B cell (primary cell): ENCODE measurements around the gene PTPRU. TPM values are rescaled to one million over a fixed set of nuclear protein-coding genes. Genes with fewer than 3 reads are reported as not detected.

Source experiments
- ATAC-seq: fragments of 200-7000 bp; cut with Tn5 transposase; one replicate; pipeline ENCODE4 v1.10.0; 2021; ENCODE audit warnings: low read depth, mild to moderate bottlenecking, moderate number of reproducible peaks, moderate library complexity
- CTCF ChIA-PET: fragments of 350-600 bp; sonication (Branson Sonifier 250); formaldehyde crosslinking; loops from one replicate; lab custom pipeline; 2021; ENCODE audit warnings: antibody characterized with exemption, inconsistent platforms; lab: Charles Lee
- POLR2A ChIA-PET: fragments of 350-600 bp; sonication (Branson Sonifier 250); formaldehyde crosslinking; loops from one replicate; lab custom pipeline; 2021; ENCODE audit warnings: antibody characterized with exemption; lab: Charles Lee
- DNase-seq: peaks from one replicate; pipeline ENCODE4 v3.0.0; 2013
- H2AFZ ChIP-seq: 2 replicates; pipeline ENCODE4 v1.6.1; 2012; ENCODE audit warnings: mild to moderate bottlenecking, low read depth, low read length; ENCODE audit not compliant: insufficient read depth, poor library complexity, severe bottlenecking
- H3K27ac ChIP-seq, 2 donors: 1 replicate in 1 of 2; 2 replicates in 1 of 2; pipeline ENCODE4 v1.5.1; 2012 to 2013; ENCODE audit warnings: low read length in 2 of 2, mild to moderate bottlenecking in 2 of 2, moderate library complexity in 1 of 2
- H3K27me3 ChIP-seq, 4 experiments: fragments of 200-600 bp in 1 of 4; sonication (generic) in 1 of 4; replicated peaks in 1 of 4; 1 replicate in 2 of 4; 2 replicates in 2 of 4; pipeline versions ENCODE4 v1.6.1 to v1.7.0; 2013 to 2016; ENCODE audit warnings: low read length in 3 of 4, mild to moderate bottlenecking in 2 of 4, mixed read lengths in 1 of 4, moderate library complexity in 1 of 4; ENCODE audit not compliant: insufficient read depth in 4 of 4, control insufficient read depth in 3 of 4; ENCODE audit errors: control extremely low read depth in 1 of 4
- H3K36me3 ChIP-seq, 2 experiments: replicated peaks in 1 of 2; 1 replicate in 1 of 2; 2 replicates in 1 of 2; pipeline versions ENCODE4 v1.6.1 to v1.7.1; 2013; ENCODE audit warnings: low read length in 1 of 2; ENCODE audit not compliant: insufficient read depth in 2 of 2, control insufficient read depth in 1 of 2; ENCODE audit errors: control extremely low read depth in 1 of 2, extremely low read depth in 1 of 2
- H3K4me1 ChIP-seq, 2 donors: fragments of 200-600 bp in 1 of 2; sonication (generic) in 1 of 2; 1 replicate in 1 of 2; 2 replicates in 1 of 2; pipeline versions ENCODE4 v1.5.1 to v1.6.1; 2013 to 2017; ENCODE audit warnings: low read length in 2 of 2; ENCODE audit not compliant: control insufficient read depth in 2 of 2, insufficient read depth in 2 of 2
- H3K4me2 ChIP-seq: replicated peaks from 2 replicates; pipeline ENCODE3; 2012; ENCODE audit warnings: mild to moderate bottlenecking, low read depth, low read length; ENCODE audit not compliant: poor library complexity, severe bottlenecking
- H3K4me3 ChIP-seq, 5 experiments: fragments of 200-600 bp in 1 of 5; sonication (generic) in 1 of 5; 1 replicate in 3 of 5; 2 replicates in 2 of 5; pipeline versions ENCODE4 v1.5.1 to v1.7.0; 2011 to 2016; ENCODE audit warnings: low read length in 4 of 5, mild to moderate bottlenecking in 4 of 5, low read depth in 2 of 5, control low read depth in 1 of 5, moderate library complexity in 1 of 5; ENCODE audit not compliant: insufficient read depth in 1 of 5; ENCODE audit errors: control extremely low read depth in 1 of 5, extremely low read depth in 1 of 5
- H3K79me2 ChIP-seq: fragments of 200-600 bp; sonication (generic); one replicate; pipeline ENCODE4 v1.6.0; 2016; ENCODE audit warnings: low read length; ENCODE audit not compliant: control insufficient read depth, insufficient read depth
- H3K9ac ChIP-seq: fragments of 200-600 bp; sonication (generic); 2 replicates; pipeline ENCODE4 v1.6.1; 2017; ENCODE audit warnings: mild to moderate bottlenecking, low read length, moderate library complexity
- H3K9me3 ChIP-seq, 3 donors: one replicate each; pipeline versions ENCODE4 v1.6.1 to v1.7.1; 2013; ENCODE audit warnings: low read length in 2 of 3; ENCODE audit not compliant: control insufficient read depth in 2 of 3, insufficient read depth in 1 of 3; ENCODE audit errors: control extremely low read depth in 1 of 3
- H4K20me1 ChIP-seq: 2 replicates; pipeline ENCODE4 v1.6.0; 2012; ENCODE audit warnings: mild to moderate bottlenecking, low read length; ENCODE audit not compliant: insufficient read depth, control insufficient read depth, poor library complexity, severe bottlenecking
- H3K27ac Mint-ChIP-seq: one replicate; pipeline ENCODE4 v1.8.0; 2021; ENCODE audit warnings: mixed read lengths
- H3K27me3 Mint-ChIP-seq: one replicate; pipeline ENCODE4 v1.8.0; 2021; ENCODE audit warnings: mixed read lengths
- H3K4me1 Mint-ChIP-seq: one replicate; pipeline ENCODE4 v1.8.0; 2021; ENCODE audit warnings: mixed read lengths
- H3K4me3 Mint-ChIP-seq: one replicate; pipeline ENCODE4 v1.8.0; 2021; ENCODE audit warnings: mixed read lengths
- H3K9me3 Mint-ChIP-seq: one replicate; pipeline ENCODE4 v1.8.0; 2022; ENCODE audit warnings: mixed read lengths; ENCODE audit not compliant: insufficient read depth
- CTCF ChIP-seq: fragments of 200-600 bp; IDR thresholded peaks from one replicate; pipeline ENCODE4 v1.8.0; 2022; ENCODE audit warnings: antibody characterized with exemption, mild to moderate bottlenecking
- EZH2 ChIP-seq: IDR thresholded peaks from 2 replicates; pipeline ENCODE4 v1.6.1; 2012; ENCODE audit warnings: borderline replicate concordance, low read depth, mild to moderate bottlenecking, moderate library complexity, low read length; ENCODE audit not compliant: insufficient read depth, poor library complexity, severe bottlenecking
- WGBS: methylation state at CpG from one replicate; pipeline ENCODE4 v1.1.5; 2013; ENCODE audit warnings: missing lambda C conversion rate; ENCODE audit not compliant: insufficient coverage; 5-methylcytosine and 5-hydroxymethylcytosine counted together
- intact Hi-C: fragments of 100-400 bp; cut with micrococcal nuclease; formaldehyde crosslinking; loops from one replicate; pipeline ENCODE4 v1.10.0; 2022
- polyA plus RNA-seq: library from polyadenylated mRNA; depleted of rRNA; stranded (reverse); fragments of >200 nt; gene quantifications from 2 replicates; pipeline ENCODE4 v1.2.3, GENCODE V29; 2012
- total RNA-seq, 2 donors: library from RNA; stranded (reverse); fragments of 120-200 nt in 1 of 2; gene quantifications; 1 replicate in 1 of 2; 2 replicates in 1 of 2; pipeline versions ENCODE4 v1.2.3 to v1.2.4, GENCODE V29; 2013 to 2022

PTPRU gene
- total and polyA plus RNA-seq, 2 donors (not counting 1 experiment from before 2014, with no cell fraction given) = 0.10 to 0.25 TPM

GRCh38 chr1:29317063-29317915 is 81.0 kb downstream of the PTPRU start:
- Histone ChIP-seq H3K9ac (no peak overlapping the region), H4K20me1 (no peaks in the 10 kb centered on the region), H3K27ac (no peak overlapping the region), H3K27me3 (no peaks in the 10 kb centered on the region), H3K4me3 (no peak overlapping the region), H3K79me2 (no peaks in the 10 kb centered on the region), H3K4me1 (no peaks in the 10 kb centered on the region), H3K9me3 (no peaks in the 10 kb centered on the region), H3K4me2 (no peak overlapping the region), H3K36me3 (no peaks in the 10 kb centered on the region), H2AFZ (no peak overlapping the region)
- H3K9me3 Mint-ChIP-seq = no peaks in the 10 kb centered on the region
- H3K27me3 Mint-ChIP-seq = no peaks in the 10 kb centered on the region
- H3K4me1 Mint-ChIP-seq = no peaks in the 10 kb centered on the region
- no peak overlapping the region for H3K27ac Mint-ChIP-seq
- no peak for ATAC-seq
- POLR2A ChIA-PET = no interaction called here
- no peak for DNase-seq
- no peak overlapping the region for H3K4me3 Mint-ChIP-seq
- TF ChIP-seq CTCF (no peak), EZH2 (no peak)
- CTCF ChIA-PET = no interaction called here
- intact Hi-C loops = no loop called here
- 94% methylated on average over 27 of the region's 30 CpGs for WGBS

- no peaks in the 10 kb centered on the region for H3K36me3 ChIP-seq
- H3K4me1 Mint-ChIP-seq = no peaks in the 10 kb centered on the region
- no peaks in the 10 kb centered on the region for H3K9me3 ChIP-seq
- H3K4me3 ChIP-seq = no peak overlapping the region
- DNase-seq (no peak), ATAC-seq (no peak)
- no peak overlapping the region for H3K4me2 ChIP-seq
- H3K4me3 Mint-ChIP-seq = no peak overlapping the region
- H3K79me2 ChIP-seq = no peaks in the 10 kb centered on the region
- intact Hi-C loops = no loop called here
- no peaks in the 10 kb centered on the region for H3K27me3 ChIP-seq
- 75% methylated on average over 3 of the region's 5 CpGs for WGBS
- no peaks in the 10 kb centered on the region for H3K27me3 Mint-ChIP-seq
- no peak overlapping the region for H3K27ac Mint-ChIP-seq
- H3K27ac ChIP-seq = no peak overlapping the region
- H2AFZ ChIP-seq = no peak overlapping the region
- CTCF ChIA-PET = no interaction called here
- no peak overlapping the region for H3K9ac ChIP-seq
- POLR2A ChIA-PET = no interaction called here
- H3K4me1 ChIP-seq = no peaks in the 10 kb centered on the region
- no peaks in the 10 kb centered on the region for H4K20me1 ChIP-seq
- H3K9me3 Mint-ChIP-seq = no peaks in the 10 kb centered on the region
- TF ChIP-seq CTCF = no peak
- TF ChIP-seq EZH2 = no peak
Measured at GRCh38 chr1:29317916-29318530, 81.7 kb downstream of the PTPRU start.
